OCI-LY3 (cell line): Measurements from ENCODE around the gene TSPAN16.
"Not testable (repeated sequence)": the region's sequence is repeated elsewhere in the genome, so short reads cannot be mapped to it uniquely, and the experiment has no call there.

ENCODE experiments used
- H2AFZ ChIP-seq: fragments of 200-600, 300-600 bp; shearing (Covaris generic); 2 replicates; pipeline ENCODE4 v1.6.0; 2014; ENCODE audit warnings: antibody characterized with exemption, low read depth, low read length
- H3K27ac ChIP-seq: fragments of 200-600, 300-600 bp; sonication (generic); 2 replicates; pipeline ENCODE4 v1.5.1; 2014; ENCODE audit warnings: mild to moderate bottlenecking, low read length, moderate library complexity, mixed read lengths
- H3K27me3 ChIP-seq: fragments of 200-600, 300-600 bp; sonication (generic); 2 replicates; pipeline ENCODE4 v1.6.1; 2014; ENCODE audit warnings: low read depth, low read length, mixed read lengths
- H3K36me3 ChIP-seq: fragments of 200-600, 300-600 bp; sonication (generic); replicated peaks from 2 replicates; pipeline ENCODE3; 2014; ENCODE audit warnings: low read depth, low read length, mixed read lengths
- H3K4me1 ChIP-seq: fragments of 300-600, 200-600 bp; sonication (generic); 2 replicates; pipeline ENCODE4 v1.6.1; 2014; ENCODE audit warnings: low read length, mixed read lengths
- H3K4me2 ChIP-seq: fragments of 200-600, 300-600 bp; sonication (generic); 2 replicates; pipeline ENCODE4 v1.6.1; 2014; ENCODE audit warnings: low read length, mixed read lengths
- H3K4me3 ChIP-seq: fragments of 300-600, 200-600 bp; sonication (generic); 2 replicates; pipeline ENCODE4 v1.5.1; 2014; ENCODE audit warnings: antibody characterized with exemption, mild to moderate bottlenecking, low read length, moderate library complexity
- H3K79me2 ChIP-seq: fragments of 300-600, 200-600 bp; shearing (Covaris generic); 2 replicates; pipeline ENCODE4 v1.6.1; 2014; ENCODE audit warnings: mild to moderate bottlenecking, low read length, mixed read lengths
- H3K9ac ChIP-seq: fragments of 300-600, 200-600 bp; shearing (Covaris generic); 2 replicates; pipeline ENCODE4 v1.6.0; 2014; ENCODE audit warnings: mild to moderate bottlenecking, low read length, moderate library complexity
- H3K9me3 ChIP-seq: fragments of 200-600, 300-600 bp; shearing (Covaris generic); 2 replicates; pipeline ENCODE4 v1.6.1; 2014; ENCODE audit warnings: low read length, mixed read lengths; ENCODE audit not compliant: insufficient read depth
- H4K20me1 ChIP-seq: fragments of 200-600, 300-600 bp; sonication (generic); 2 replicates; pipeline ENCODE4 v1.6.1; 2016; ENCODE audit warnings: low read length, mixed read lengths; ENCODE audit not compliant: insufficient read depth
- EZH2phosphoT487 ChIP-seq: fragments of 200-600 bp; shearing (Covaris generic); IDR thresholded peaks from 2 replicates; pipeline ENCODE4 v1.6.1; 2018; ENCODE audit warnings: antibody characterized with exemption, mixed run types, low read depth
- TF ChIP-seq, protein P1 (sequence below): fragments of 200-600, 300-600 bp; sonication (generic); IDR thresholded peaks from 2 replicates; pipeline ENCODE4 v1.5.1; 2014; ENCODE audit warnings: antibody characterized with exemption, low read length, low read depth

TSPAN16 gene

DNA sequence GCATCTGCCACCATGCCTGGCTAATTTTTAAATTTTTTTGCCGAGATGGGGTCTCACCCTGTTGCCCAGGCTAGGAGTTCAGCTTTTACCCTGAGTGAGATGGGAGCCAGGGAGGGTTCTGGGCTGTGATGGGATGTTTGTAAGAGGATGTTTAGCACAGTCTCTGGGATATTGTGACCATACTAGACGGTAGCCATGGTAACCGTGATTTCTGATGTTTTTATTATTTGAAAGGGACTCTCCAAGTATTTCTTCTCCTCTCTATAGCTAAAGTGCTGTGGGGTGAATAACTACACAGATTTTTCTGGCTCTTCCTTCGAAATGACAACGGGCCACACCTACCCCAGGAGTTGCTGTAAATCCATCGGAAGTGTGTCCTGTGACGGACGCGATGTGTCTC lies 10.4 kb downstream of the TSPAN16 start:
- Histone ChIP-seq H3K27ac (no peak overlapping the region), H3K4me2 (no peak overlapping the region), H3K79me2 (no peaks in the 10 kb centered on the region), H4K20me1 (no peaks in the 10 kb centered on the region), H3K9ac (no peak overlapping the region), H3K27me3 (no peaks in the 10 kb centered on the region), H2AFZ (no peak overlapping the region), H3K36me3 (no peaks in the 10 kb centered on the region), H3K4me3 (no peak overlapping the region), H3K9me3 (no peaks in the 10 kb centered on the region), H3K4me1 (no peaks in the 10 kb centered on the region)
- no peak for TF ChIP-seq EZH2phosphoT487
- TF ChIP-seq, protein P1, sequence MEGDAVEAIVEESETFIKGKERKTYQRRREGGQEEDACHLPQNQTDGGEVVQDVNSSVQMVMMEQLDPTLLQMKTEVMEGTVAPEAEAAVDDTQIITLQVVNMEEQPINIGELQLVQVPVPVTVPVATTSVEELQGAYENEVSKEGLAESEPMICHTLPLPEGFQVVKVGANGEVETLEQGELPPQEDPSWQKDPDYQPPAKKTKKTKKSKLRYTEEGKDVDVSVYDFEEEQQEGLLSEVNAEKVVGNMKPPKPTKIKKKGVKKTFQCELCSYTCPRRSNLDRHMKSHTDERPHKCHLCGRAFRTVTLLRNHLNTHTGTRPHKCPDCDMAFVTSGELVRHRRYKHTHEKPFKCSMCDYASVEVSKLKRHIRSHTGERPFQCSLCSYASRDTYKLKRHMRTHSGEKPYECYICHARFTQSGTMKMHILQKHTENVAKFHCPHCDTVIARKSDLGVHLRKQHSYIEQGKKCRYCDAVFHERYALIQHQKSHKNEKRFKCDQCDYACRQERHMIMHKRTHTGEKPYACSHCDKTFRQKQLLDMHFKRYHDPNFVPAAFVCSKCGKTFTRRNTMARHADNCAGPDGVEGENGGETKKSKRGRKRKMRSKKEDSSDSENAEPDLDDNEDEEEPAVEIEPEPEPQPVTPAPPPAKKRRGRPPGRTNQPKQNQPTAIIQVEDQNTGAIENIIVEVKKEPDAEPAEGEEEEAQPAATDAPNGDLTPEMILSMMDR = no peak

DNA sequence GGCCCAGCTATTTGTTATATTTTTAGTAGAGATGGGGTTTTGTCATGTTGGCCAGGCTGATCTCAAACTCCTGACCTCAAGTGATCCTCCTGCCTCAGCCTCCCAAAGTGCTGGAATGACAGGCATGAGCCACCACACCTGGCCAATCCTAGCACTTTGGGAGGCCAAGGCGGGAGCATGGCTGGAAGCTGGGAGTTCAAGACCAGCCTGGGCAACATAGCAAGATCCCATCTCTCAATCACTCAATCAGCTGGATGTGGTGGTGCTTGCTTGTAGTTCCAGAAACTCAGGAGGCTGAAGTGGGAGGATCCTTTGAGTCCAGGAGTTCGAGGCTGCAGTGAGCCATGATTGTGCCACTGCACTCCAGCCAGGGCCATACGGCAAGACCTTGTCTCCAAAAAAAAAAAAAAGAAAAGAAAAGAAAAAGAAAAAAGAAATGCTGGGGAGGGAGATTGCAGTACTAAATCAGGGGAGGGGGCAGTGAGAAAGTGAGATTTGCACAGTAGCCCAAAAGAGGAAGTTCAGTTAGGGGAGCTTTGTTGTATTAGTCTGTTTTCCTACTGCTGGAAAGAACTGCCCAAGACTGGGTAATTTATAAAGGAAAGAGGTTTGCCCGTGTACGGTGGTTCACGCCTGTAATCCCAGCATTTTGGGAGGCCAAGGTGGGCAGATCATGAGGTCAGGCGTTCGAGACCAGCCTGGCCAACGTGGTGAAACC lies 24.5 kb downstream of the TSPAN16 start:
- H3K27me3 ChIP-seq, H3K4me3 ChIP-seq, H3K79me2 ChIP-seq, H3K9me3 ChIP-seq, H2AFZ ChIP-seq, H3K27ac ChIP-seq, H3K36me3 ChIP-seq, H3K4me2 ChIP-seq, H3K9ac ChIP-seq, H4K20me1 ChIP-seq: not testable (repeated sequence)
- H3K4me1 ChIP-seq = peaks cover 29% of the 10 kb centered on the region

DNA sequence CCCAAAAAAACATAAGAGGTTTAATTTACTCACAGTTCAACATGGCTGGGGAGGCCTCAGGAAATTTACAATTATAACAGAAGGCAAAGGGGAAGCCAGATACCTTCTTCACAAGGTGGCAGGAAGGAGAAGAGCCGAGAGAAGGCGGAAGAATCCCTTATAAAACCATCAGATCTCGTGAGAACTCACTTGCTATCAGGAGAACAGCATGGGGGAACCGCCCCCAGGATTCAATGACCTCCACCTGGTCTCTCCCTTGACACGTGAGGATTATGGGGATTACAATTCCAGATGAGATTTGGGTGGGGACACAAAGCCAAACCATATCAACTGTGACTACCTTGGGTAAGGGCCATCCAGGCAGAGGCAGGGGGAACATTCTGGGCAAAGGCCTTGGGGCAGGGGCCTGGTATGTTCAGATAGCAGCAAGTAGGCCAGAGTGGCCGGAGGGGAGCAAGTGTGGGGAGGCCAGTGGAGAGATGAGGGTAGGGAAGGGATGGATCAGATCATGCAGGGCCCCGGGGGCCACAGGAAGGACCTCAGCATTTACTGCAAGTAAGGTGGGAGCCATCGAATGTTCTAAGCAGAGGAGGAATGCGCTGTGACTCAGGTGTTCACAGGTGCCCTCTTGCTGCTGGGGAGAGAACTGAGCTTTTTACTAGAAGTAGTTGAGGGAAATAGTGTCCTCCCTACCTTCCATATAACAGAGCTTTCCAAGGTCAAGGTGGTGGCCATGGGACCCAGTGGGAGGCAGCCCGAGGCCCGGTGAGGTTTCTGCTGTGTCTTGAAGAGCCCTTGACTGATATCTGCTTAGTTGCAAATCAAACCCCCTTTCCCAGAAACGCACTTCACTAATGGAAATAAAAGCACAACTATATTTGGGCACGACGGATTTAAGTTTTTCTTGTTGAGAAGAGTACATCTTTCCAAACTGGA lies 25.5 kb downstream of the TSPAN16 start:
- Histone ChIP-seq H2AFZ (no peak overlapping the region), H3K4me3 (no peak overlapping the region), H3K27ac (no peak overlapping the region), H3K79me2 (no peaks in the 10 kb centered on the region), H3K4me1 (peaks cover 29% of the 10 kb centered on the region), H3K9me3 (no peaks in the 10 kb centered on the region), H3K27me3 (no peaks in the 10 kb centered on the region), H3K36me3 (no peaks in the 10 kb centered on the region), H4K20me1 (no peaks in the 10 kb centered on the region), H3K9ac (no peak overlapping the region), H3K4me2 (peak overlapping the region; percentile 28; the same call in 1 of the 2 replicates)
- TF ChIP-seq, protein P1 = peak; percentile 30; the same call in 1 of the 2 replicates
- no peak for TF ChIP-seq EZH2phosphoT487

DNA sequence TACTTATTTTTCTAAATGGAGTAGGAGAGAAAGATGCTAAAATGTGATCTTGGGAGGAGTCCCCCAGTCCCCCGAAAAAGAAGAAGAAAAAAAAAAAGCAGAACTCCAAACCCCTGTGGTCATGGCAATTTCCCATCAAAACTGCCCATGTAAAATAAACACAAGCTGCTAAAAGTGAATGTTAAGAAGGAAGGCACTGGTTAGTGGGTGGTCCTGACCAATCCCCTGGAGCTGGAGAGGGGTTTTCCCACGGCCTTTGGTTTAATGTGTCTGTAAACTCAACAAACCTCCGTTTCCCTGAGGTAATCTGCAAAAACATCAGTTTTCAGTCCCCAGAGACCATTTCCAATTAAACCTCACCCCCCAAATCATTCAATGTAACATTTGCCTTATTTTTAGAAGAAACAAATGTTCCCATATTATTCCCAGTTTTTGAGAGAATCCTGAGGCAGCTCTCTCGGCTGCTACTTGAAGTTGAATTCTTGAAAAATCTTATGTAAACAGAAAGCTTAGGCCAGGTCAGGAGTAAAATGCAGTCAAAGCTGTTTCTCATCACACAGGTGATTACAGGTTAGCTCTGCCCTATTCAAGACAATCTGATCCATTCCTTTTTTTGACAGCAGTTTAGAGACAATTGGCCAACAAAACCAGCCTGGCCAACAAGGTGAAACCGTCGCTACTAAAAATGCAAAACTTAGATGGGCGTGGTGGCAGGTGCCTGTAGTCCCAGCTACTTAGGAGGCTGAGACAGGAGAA lies 26.5 kb downstream of the TSPAN16 start:
- no peaks in the 10 kb centered on the region for H3K79me2 ChIP-seq
- H4K20me1 ChIP-seq = no peaks in the 10 kb centered on the region
- no peaks in the 10 kb centered on the region for H3K27me3 ChIP-seq
- no peak overlapping the region for H3K9ac ChIP-seq
- peaks cover 29% of the 10 kb centered on the region for H3K4me1 ChIP-seq
- H3K27ac ChIP-seq = no peak overlapping the region
- H2AFZ ChIP-seq = no peak overlapping the region
- H3K36me3 ChIP-seq = no peaks in the 10 kb centered on the region
- no peak overlapping the region for H3K4me3 ChIP-seq
- no peaks in the 10 kb centered on the region for H3K9me3 ChIP-seq
- peak overlapping the region; percentile 28 for H3K4me2 ChIP-seq
- TF ChIP-seq, protein P1 = no peak
